Esophagus muscularis mucosa (tissue), 4 donors: ENCODE data around the gene HIVEP1. TPM values are rescaled to one million over a fixed set of nuclear protein-coding genes. Genes with fewer than 3 reads are reported as not detected.
"Not testable (repeated sequence)": the region's sequence is repeated elsewhere in the genome, so short reads cannot be mapped to it uniquely, and the experiment has no call there.

ENCODE experiments used
- DNase-seq: peaks from one replicate; pipeline ENCODE4 v3.0.0-alpha.2; 2017; ENCODE audit errors: extremely low spot score
- H3K27ac ChIP-seq, 4 donors: fragments of 200-600 bp; sonication (generic); replicated peaks in 1 of 4; 1 replicate in 3 of 4; 2 replicates in 1 of 4; pipeline ENCODE4 v1.5.1; 2016 to 2019; ENCODE audit warnings: mild to moderate bottlenecking in 1 of 4
- H3K27me3 ChIP-seq, 4 donors: fragments of 200-600 bp; sonication (generic); one replicate each; pipeline versions ENCODE4 v1.5.1 to v1.6.0; 2016 to 2019
- H3K36me3 ChIP-seq, 4 donors: fragments of 200-600 bp; sonication (generic); one replicate each; pipeline ENCODE4 v1.5.1; 2016 to 2019
- H3K4me1 ChIP-seq, 4 donors: fragments of 200-600 bp; sonication (generic); one replicate each; pipeline ENCODE4 v1.5.1; 2016 to 2019
- H3K4me3 ChIP-seq, 4 donors: fragments of 200-600 bp; sonication (generic); 1 replicate in 2 of 4; 2 replicates in 2 of 4; pipeline ENCODE4 v1.5.1; 2016 to 2019; ENCODE audit warnings: mild to moderate bottlenecking in 4 of 4, moderate library complexity in 1 of 4
- H3K9me3 ChIP-seq, 4 donors: fragments of 200-600 bp; sonication (generic); 1 replicate in 3 of 4; 2 replicates in 1 of 4; pipeline ENCODE4 v1.5.1; 2016 to 2019
- EP300 ChIP-seq: sonication (generic); formaldehyde crosslinking; IDR thresholded peaks from one replicate; pipeline ENCODE4 v1.6.1; 2017; ENCODE audit warnings: antibody characterized with exemption
- POLR2A ChIP-seq: fragments of 450-650 bp; IDR thresholded peaks from one replicate; pipeline ENCODE4 v1.6.1; 2017; ENCODE audit warnings: antibody characterized with exemption, moderate library complexity, mild to moderate bottlenecking, low read depth
- POLR2AphosphoS5 ChIP-seq, 2 donors: sonication (generic); formaldehyde crosslinking; IDR thresholded peaks; one replicate each; pipeline ENCODE4 v1.6.1; 2017; ENCODE audit warnings: antibody characterized with exemption in 2 of 2
- WGBS: methylation state at CpG from one replicate; pipeline ENCODE4 v1.1.5; 2018; 5-methylcytosine and 5-hydroxymethylcytosine counted together
- intact Hi-C: fragments of 100-400 bp; cut with DNase I; formaldehyde crosslinking; loops from one replicate; pipeline ENCODE4 v1.15.1; 2023
- total RNA-seq, 4 donors: library from RNA; depleted of rRNA; stranded (reverse); fragments of >200 nt; gene quantifications; one replicate each; pipeline versions ENCODE4 v1.1.0 to v1.2.1, GENCODE V29; 2016
- TF ChIP-seq, protein P1 (sequence below), 3 experiments: fragments of 200-600 bp in 2 of 3; fragments of 450-650 bp in 1 of 3; sonication (generic) in 2 of 3; IDR thresholded peaks; one replicate each; pipeline ENCODE4 v1.5.1; 2017 to 2019; ENCODE audit warnings: antibody characterized with exemption in 3 of 3, mild to moderate bottlenecking in 2 of 3, moderate library complexity in 1 of 3

HIVEP1 gene
- total RNA-seq, 4 donors from 2014 or later, result 16.2 to 28.3 (median 25.1) TPM

DNA sequence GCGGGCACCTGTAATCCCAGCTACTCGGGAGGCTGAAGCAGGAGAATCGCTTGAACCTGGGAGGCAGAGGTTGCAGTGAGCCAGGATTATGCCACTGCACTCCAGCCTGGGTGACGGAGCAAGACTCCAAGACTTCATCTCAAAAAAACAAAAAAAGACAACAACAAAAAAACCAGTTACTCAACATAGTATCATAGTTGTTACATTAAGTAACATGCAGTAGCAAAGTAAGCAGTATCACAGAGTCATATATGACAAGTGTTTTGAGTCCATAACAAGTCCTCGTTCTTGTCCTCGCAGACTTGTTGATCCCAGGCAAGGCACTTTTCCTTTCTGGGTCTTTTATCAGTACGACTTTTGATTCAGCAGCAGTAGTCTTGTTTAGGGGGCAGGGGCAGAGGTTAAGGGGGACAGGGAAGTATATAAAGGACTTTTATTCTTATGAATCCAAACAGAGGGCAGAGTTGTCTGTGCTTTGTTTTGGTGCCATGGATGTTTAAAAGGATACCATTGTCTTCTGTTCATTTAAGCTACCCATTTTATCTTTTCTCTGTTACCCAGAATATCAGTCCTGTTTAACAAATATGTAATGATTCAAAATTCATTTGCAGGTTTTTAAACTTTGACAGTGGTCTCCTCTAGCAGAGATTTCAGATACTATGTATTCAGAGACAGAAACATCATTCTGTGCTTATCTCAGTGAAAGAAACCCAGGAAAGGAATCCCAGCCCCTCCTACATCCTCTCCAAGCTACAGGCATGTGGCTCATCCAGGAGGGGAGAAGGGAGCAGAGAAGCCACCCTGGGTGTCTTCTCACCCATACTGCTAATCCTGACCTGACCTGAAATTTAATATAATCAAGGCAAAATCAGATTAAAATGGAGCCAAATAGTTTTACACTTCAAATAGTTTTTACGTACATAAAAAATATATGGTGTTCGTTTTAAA, 140.2 kb downstream of the HIVEP1 start:
- TF ChIP-seq POLR2AphosphoS5 (IDR thresholded peaks at IDR 0.05) (no peak), POLR2A (no peak), EP300 (no peak)
- TF ChIP-seq, protein P1, sequence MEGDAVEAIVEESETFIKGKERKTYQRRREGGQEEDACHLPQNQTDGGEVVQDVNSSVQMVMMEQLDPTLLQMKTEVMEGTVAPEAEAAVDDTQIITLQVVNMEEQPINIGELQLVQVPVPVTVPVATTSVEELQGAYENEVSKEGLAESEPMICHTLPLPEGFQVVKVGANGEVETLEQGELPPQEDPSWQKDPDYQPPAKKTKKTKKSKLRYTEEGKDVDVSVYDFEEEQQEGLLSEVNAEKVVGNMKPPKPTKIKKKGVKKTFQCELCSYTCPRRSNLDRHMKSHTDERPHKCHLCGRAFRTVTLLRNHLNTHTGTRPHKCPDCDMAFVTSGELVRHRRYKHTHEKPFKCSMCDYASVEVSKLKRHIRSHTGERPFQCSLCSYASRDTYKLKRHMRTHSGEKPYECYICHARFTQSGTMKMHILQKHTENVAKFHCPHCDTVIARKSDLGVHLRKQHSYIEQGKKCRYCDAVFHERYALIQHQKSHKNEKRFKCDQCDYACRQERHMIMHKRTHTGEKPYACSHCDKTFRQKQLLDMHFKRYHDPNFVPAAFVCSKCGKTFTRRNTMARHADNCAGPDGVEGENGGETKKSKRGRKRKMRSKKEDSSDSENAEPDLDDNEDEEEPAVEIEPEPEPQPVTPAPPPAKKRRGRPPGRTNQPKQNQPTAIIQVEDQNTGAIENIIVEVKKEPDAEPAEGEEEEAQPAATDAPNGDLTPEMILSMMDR (IDR thresholded peaks at IDR 0.05), result no peak
- H3K4me3 ChIP-seq, result no peak overlapping the region
- peaks cover 0 to 3% (median 0%) of the 10 kb centered on the region in 4 donors for H3K4me1 ChIP-seq
- H3K36me3 ChIP-seq, result peaks cover 0 to 7% (median 0%) of the 10 kb centered on the region in 4 donors
- no peak overlapping the region for H3K27ac ChIP-seq
- intact Hi-C loops, result loop anchor here (10.0 kb wide), 1 partner anchor 453 kb away; no protein-coding TSS in a partner anchor
- WGBS, result 88% methylated on average over 9 of the region's 9 CpGs
- no peaks in the 10 kb centered on the region for H3K27me3 ChIP-seq
- DNase-seq, result no peak
- no peaks in the 10 kb centered on the region for H3K9me3 ChIP-seq

DNA sequence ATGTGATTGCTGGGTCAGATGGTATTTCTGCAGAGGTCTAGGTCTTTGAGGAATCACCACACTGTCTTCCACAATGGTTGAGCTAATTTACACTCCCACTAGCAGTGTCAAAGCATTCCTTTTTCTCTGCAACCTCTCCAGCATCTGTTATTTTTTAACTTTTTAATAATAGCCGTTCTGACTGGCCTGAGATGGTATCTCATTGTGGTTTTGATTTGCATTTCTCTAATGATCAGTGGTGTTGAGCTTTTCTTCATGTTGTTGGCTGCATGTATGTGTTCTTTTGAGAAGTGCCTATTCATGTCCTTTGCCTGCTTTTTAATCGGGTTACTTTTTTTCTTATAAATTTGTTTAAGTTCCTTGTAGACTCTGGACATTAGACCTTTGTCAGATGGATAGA, 143.7 kb downstream of the HIVEP1 start:
- H3K36me3 ChIP-seq, H3K4me3 ChIP-seq, H3K27ac ChIP-seq, H3K9me3 ChIP-seq, H3K27me3 ChIP-seq, H3K4me1 ChIP-seq, DNase-seq: not testable (repeated sequence)
- intact Hi-C loops, result loop anchor here (2.0 to 10.0 kb wide), 2 partner anchors 13 to 449 kb away; no protein-coding TSS in a partner anchor
- 87% methylated on average over 2 of the region's 2 CpGs for WGBS

GRCh38 chr6:12158686-12159415, 146.7 kb downstream of the HIVEP1 start:
- intact Hi-C loops, result loop anchor here (10.0 kb wide), 1 partner anchor 446 kb away; no protein-coding TSS in a partner anchor
- DNase-seq, result no peak
- Histone ChIP-seq H3K27ac (no peak overlapping the region), H3K4me1 (peaks cover 0 to 5% (median 0%) of the 10 kb centered on the region in 4 donors), H3K27me3 (no peaks in the 10 kb centered on the region), H3K36me3 (peaks cover 10 to 30% (median 19%) of the 10 kb centered on the region in 4 donors), H3K4me3 (no peak overlapping the region), H3K9me3 (no peaks in the 10 kb centered on the region)
- TF ChIP-seq, protein P1 (IDR thresholded peaks at IDR 0.05), result no peak
- TF ChIP-seq POLR2AphosphoS5 (IDR thresholded peaks at IDR 0.05) (no peak), EP300 (no peak), POLR2A (no peak)
- WGBS, result 98% methylated on average over 16 of the region's 16 CpGs

- 62% methylated on average over 4 of the region's 4 CpGs for WGBS
- Histone ChIP-seq H3K4me1 (peaks cover 0 to 5% (median 0%) of the 10 kb centered on the region in 4 donors), H3K9me3 (no peaks in the 10 kb centered on the region), H3K36me3 (peaks cover 10 to 38% (median 25%) of the 10 kb centered on the region in 4 donors), H3K4me3 (no peak overlapping the region), H3K27ac (peak overlapping the region in 2 of 4 donors; percentile 2 to 3), H3K27me3 (no peaks in the 10 kb centered on the region)
- no peak for TF ChIP-seq POLR2A
- TF ChIP-seq POLR2AphosphoS5 (IDR thresholded peaks at IDR 0.05), result no peak
- no peak for TF ChIP-seq EP300
- TF ChIP-seq, protein P1 (IDR thresholded peaks at IDR 0.05), result no peak
- intact Hi-C loops, result no loop called here
- DNase-seq, result no peak
Measured at GRCh38 chr6:12160326-12160725, 148.2 kb downstream of the HIVEP1 start.

DNA sequence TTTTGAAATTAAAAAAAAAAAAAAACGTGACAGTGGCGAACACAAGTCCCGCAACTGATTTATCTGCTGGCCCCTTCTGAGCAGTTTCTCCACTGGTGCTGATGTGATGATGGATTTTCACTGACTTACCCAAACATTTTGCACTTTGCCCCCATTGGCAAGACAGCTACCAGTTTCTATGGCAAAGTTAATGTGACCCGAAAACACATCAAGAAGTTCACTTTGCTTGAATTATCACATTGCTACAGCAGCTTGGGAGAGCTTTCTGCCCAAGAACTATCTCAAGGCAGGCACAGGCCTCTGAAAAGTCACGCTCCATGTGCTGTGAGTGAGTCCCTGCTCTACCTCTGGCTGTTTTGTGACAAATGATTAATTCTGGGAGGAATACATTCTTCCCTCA, 150.1 kb downstream of the HIVEP1 start:
- WGBS, result 96% methylated on average over 5 of the region's 5 CpGs

More for the DNA sequence above, 150.1 kb downstream of the HIVEP1 start:
- H3K27me3 ChIP-seq, result no peaks in the 10 kb centered on the region
- H3K36me3 ChIP-seq, result peaks cover 10 to 38% (median 25%) of the 10 kb centered on the region in 4 donors
- no peak overlapping the region for H3K4me3 ChIP-seq
- H3K27ac ChIP-seq, result no peak overlapping the region
- no peak for DNase-seq
- intact Hi-C loops, result no loop called here
- TF ChIP-seq, protein P1 (IDR thresholded peaks at IDR 0.05), result no peak
- TF ChIP-seq POLR2A (no peak), EP300 (no peak), POLR2AphosphoS5 (IDR thresholded peaks at IDR 0.05) (no peak)
- no peaks in the 10 kb centered on the region for H3K9me3 ChIP-seq
- H3K4me1 ChIP-seq, result peaks cover 0 to 5% (median 0%) of the 10 kb centered on the region in 4 donors
